Natural killer cell treated with Interleukin-12 subunit alpha and Interleukin-12 subunit beta and Interleukin-15 and Interleukin-18, amount 100 ng/mL, for 72 hours (primary cell): ENCODE results near the gene AFF2. TPM values are rescaled to one million over a fixed set of nuclear protein-coding genes. Genes with fewer than 3 reads are reported as not detected.
"Not testable (repeated sequence)": the region's sequence is repeated elsewhere in the genome, so short reads cannot be mapped to it uniquely, and the experiment has no call there.

ENCODE experiments used
- ATAC-seq, 2 donors: fragments of 150-1000 bp; cut with Tn5 transposase in 1 of 2; sonication (Bioruptor Pico), chemical (Tn5 transposase) in 1 of 2; 2 replicates each; pipeline ENCODE4 v1.10.0; 2021
- DNase-seq: peaks from one replicate; pipeline ENCODE4 v3.0.0; 2022; ENCODE audit warnings: low spot score
- H3K27ac Mint-ChIP-seq, 2 donors: 1 replicate in 1 of 2; 2 replicates in 1 of 2; pipeline ENCODE4 v1.8.0; 2022; ENCODE audit warnings: mixed read lengths in 2 of 2, mild to moderate bottlenecking in 1 of 2, moderate library complexity in 1 of 2
- H3K27me3 Mint-ChIP-seq, 2 donors: 1 replicate in 1 of 2; 2 replicates in 1 of 2; pipeline ENCODE4 v1.8.0; 2022; ENCODE audit warnings: mixed read lengths in 2 of 2
- H3K36me3 Mint-ChIP-seq: one replicate; pipeline ENCODE4 v1.8.0; 2022; ENCODE audit warnings: mixed read lengths
- H3K4me1 Mint-ChIP-seq, 2 donors: 1 replicate in 1 of 2; 2 replicates in 1 of 2; pipeline ENCODE4 v1.8.0; 2022; ENCODE audit warnings: low read depth in 2 of 2, mixed read lengths in 2 of 2, mild to moderate bottlenecking in 1 of 2
- H3K4me3 Mint-ChIP-seq: one replicate; pipeline ENCODE4 v1.8.0; 2022; ENCODE audit warnings: mixed read lengths
- H3K9me3 Mint-ChIP-seq: 2 replicates; pipeline ENCODE4 v1.8.0; 2022; ENCODE audit warnings: mixed read lengths
- total RNA-seq, 2 donors: library from RNA; stranded (reverse); gene quantifications; one replicate each; pipeline ENCODE4 v1.2.3, GENCODE V29; 2022

AFF2 gene
- total RNA-seq, 2 donors from 2014 or later: 1.5 to 5.1 TPM

DNA sequence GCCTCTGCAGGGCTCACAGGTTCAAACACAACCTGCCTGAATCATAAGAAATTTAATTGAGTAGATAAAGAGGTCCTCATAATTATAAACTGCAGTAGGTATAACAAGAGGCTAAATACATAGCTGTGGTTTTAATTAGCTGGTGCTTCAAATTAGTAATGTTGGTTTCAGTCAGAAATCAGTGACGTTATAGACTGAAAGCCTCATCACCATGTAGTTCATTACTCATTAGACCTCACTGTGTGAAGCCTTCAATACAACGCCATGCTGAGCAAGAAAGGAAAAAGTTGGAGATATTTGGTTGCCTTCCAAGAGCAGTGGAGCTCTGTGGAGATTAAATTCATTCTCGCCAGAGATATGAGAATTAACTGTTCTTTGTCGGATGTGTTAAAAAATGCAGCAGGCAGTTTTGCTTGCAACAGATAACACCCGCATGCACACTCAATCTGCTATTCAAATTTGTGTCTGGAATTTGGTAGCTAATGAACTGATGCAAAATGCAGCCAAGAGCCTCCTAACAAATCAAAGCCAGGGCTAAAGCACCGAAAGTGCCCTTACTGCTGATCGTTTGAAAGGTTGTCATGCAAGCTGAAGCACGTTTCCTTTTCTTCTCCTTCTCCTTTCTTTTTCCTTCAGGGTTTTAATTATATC lies 148.9 kb downstream of the AFF2 start:
- Mint-ChIP-seq H3K9me3 (peaks cover 2% of the 10 kb centered on the region), H3K27ac (no peak overlapping the region), H3K36me3 (no peaks in the 10 kb centered on the region), H3K4me1 (no peaks in the 10 kb centered on the region), H3K27me3 (peaks cover 4 to 12% of the 10 kb centered on the region in 2 donors), H3K4me3 (no peak overlapping the region)
- no peak for DNase-seq
- no peak for ATAC-seq

DNA sequence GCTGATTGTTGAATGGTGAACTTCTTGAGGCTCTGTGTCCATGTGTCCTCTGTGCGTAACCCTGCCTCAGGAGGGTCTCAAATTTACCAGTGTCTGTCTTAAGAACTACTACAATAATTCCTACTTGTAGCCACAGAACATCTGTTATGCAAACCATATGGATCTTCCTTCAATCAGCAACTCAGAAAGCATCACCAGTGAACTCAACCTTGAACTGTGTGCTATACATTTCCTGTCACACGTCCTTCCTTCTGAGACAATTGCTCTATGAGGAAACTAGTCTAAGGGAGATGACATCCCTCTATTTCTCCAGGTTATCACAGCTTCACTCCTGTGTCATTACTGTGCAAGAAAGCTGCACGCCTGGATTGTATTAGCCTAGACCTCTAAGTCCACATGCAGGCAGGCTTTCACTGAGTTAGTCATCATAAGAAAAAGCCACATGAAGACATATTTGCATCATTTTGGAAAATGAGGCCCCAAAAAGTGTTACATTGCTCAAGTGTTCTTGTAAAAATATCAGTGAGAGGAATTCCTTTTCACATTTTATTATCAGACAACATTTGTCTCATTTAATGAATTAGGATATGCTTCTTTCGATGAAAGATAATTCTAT lies 157.8 kb downstream of the AFF2 start:
- Mint-ChIP-seq H3K36me3 (no peaks in the 10 kb centered on the region), H3K27ac (no peak overlapping the region), H3K9me3 (peaks cover 4% of the 10 kb centered on the region), H3K4me3 (no peak overlapping the region), H3K4me1 (no peaks in the 10 kb centered on the region), H3K27me3 (peaks cover 6 to 8% of the 10 kb centered on the region in 2 donors)
- ATAC-seq (no peak), DNase-seq (no peak)

DNA sequence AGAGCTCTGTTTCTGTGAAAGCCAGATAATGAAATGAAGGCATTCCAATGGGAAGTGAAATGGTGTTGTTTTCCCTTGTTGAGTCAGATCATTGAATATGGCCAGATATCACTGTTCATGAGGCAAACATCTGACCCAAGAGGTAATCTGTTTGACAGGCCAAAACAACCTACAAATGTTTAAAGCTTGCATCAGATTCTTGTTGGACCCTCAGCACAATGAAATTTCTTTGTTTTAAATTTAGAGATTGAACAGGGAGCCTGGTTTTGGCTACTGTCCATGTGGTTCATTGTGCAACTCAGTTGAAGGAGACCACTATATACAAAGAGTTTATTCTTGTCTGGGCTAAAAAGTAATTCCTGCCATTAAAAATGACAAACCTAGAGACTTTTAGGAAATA lies 159.1 kb downstream of the AFF2 start:
- Mint-ChIP-seq H3K4me3 (no peak overlapping the region), H3K4me1 (no peaks in the 10 kb centered on the region), H3K27me3 (peaks cover under 1 to 6% of the 10 kb centered on the region in 2 donors), H3K27ac (no peak overlapping the region), H3K36me3 (no peaks in the 10 kb centered on the region), H3K9me3 (no peaks in the 10 kb centered on the region)
- ATAC-seq (no peak), DNase-seq (no peak)

DNA sequence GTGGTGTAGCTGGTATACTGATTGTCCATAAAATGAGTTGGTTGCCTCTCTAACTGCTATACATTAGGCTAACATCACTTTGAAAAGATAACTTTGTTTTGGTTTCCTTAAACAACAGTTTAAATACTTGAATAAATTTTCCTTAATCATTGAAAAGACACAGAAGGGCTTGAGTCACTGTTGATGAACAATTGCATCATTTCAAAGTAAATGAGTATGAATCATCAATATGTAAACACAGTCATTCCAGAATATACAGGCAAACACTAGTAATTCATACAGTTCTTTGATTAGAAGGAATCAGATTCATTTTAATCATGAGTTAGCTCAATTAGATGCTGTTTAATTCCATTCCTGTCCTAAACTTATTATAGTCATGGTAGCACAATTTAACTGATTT lies 160.6 kb downstream of the AFF2 start:
- Mint-ChIP-seq H3K36me3 (no peaks in the 10 kb centered on the region), H3K27ac (no peak overlapping the region), H3K4me1 (no peaks in the 10 kb centered on the region), H3K9me3 (no peaks in the 10 kb centered on the region), H3K4me3 (no peak overlapping the region), H3K27me3 (peaks cover 0 to 6% of the 10 kb centered on the region in 2 donors)
- ATAC-seq (no peak), DNase-seq (no peak)

DNA sequence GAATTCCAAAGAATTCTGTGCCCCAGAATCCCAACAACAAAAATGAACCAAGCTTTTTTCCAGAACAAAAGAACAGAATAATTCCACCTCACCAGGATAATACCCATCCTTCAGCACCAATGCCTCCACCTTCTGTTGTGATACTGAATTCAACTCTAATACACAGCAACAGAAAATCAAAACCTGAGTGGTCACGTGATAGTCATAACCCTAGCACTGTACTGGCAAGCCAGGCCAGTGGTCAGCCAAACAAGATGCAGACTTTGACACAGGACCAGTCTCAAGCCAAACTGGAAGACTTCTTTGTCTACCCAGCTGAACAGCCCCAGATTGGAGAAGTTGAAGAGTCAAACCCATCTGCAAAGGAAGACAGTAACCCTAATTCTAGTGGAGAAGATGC lies 161.6 kb downstream of the AFF2 start:
- Mint-ChIP-seq H3K4me1 (no peaks in the 10 kb centered on the region), H3K27ac (no peak overlapping the region)
- DNase-seq: no peak

DNA sequence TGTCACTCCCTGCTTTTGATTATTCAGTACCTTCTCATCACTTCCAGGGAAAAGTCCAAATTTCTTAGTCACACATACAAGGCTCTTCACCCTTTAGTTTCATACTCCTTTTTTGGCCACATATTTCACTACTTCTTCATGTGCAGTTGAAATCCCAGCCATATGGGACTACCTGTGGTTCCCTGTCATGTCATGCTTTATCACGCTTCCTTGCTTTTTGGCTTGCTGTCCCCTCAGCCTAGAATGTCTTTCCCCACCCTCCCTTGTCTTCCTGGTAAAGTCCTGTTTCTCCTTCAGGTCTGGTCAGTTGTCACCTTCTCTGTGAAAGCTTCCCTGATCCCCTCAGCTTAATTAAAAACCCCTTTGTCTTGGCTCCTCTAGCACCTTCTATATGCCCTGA lies 163.8 kb downstream of the AFF2 start:
- H3K27me3 Mint-ChIP-seq: peaks cover 0 to 6% of the 10 kb centered on the region in 2 donors
- ATAC-seq (no peak), DNase-seq (no peak)
- H3K36me3 Mint-ChIP-seq: no peaks in the 10 kb centered on the region
- H3K4me1 Mint-ChIP-seq: no peaks in the 10 kb centered on the region
- no peak overlapping the region for H3K4me3 Mint-ChIP-seq
- no peak overlapping the region for H3K27ac Mint-ChIP-seq
- H3K9me3 Mint-ChIP-seq: peaks cover 7% of the 10 kb centered on the region

More for the DNA sequence above, 161.6 kb downstream of the AFF2 start:
- no peak for ATAC-seq
- peaks cover 0 to 6% of the 10 kb centered on the region in 2 donors for H3K27me3 Mint-ChIP-seq
- H3K9me3 Mint-ChIP-seq: no peaks in the 10 kb centered on the region
- no peaks in the 10 kb centered on the region for H3K36me3 Mint-ChIP-seq
- no peak overlapping the region for H3K4me3 Mint-ChIP-seq

DNA sequence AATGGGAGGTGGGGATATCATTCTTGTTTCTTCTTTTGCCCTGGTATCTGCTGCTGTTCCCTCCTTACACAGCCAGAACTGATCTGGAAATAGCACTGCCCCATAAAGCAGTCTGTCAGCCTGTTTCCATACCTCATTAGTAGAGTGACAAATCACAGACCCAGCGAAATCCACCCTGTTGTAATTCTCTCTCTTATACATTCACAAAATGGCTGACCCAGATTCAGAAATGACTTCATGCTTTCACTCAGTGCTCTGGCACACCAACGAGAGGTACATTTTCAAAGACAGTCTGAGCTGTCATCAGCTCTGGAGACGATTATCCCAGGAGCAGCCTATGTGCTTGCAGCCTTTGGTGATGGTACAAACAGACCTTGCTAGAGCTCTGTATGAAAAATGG lies 164.6 kb downstream of the AFF2 start:
- no peaks in the 10 kb centered on the region for H3K36me3 Mint-ChIP-seq
- no peaks in the 10 kb centered on the region for H3K4me1 Mint-ChIP-seq
- DNase-seq (no peak), ATAC-seq (no peak)
- peaks cover 0 to 6% of the 10 kb centered on the region in 2 donors for H3K27me3 Mint-ChIP-seq
- no peak overlapping the region for H3K27ac Mint-ChIP-seq
- H3K9me3 Mint-ChIP-seq: peaks cover 12% of the 10 kb centered on the region
- no peak overlapping the region for H3K4me3 Mint-ChIP-seq

DNA sequence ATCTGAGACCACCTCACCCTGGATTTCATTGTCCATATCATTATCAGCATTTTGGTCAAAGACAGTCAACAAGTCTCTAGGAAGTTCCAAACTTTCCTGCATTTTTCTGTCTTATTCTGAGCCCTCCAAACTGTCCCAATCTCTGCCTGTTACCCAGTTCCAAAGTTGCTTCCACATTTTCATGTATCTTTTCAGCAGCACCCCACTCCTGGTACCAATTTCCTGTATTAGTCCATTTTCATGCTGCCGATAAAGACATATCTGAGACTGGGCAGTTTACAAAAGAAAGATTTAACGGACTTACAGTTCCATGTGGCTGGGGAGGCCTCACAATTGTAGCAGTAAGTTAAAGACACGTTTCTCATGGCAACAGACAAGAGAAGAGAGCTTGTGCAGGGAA lies 168.8 kb downstream of the AFF2 start:
- H3K9me3 Mint-ChIP-seq: peaks cover 14% of the 10 kb centered on the region
- DNase-seq, H3K4me3 Mint-ChIP-seq, H3K4me1 Mint-ChIP-seq, H3K27me3 Mint-ChIP-seq, H3K27ac Mint-ChIP-seq, ATAC-seq, H3K36me3 Mint-ChIP-seq: not testable (repeated sequence)

DNA sequence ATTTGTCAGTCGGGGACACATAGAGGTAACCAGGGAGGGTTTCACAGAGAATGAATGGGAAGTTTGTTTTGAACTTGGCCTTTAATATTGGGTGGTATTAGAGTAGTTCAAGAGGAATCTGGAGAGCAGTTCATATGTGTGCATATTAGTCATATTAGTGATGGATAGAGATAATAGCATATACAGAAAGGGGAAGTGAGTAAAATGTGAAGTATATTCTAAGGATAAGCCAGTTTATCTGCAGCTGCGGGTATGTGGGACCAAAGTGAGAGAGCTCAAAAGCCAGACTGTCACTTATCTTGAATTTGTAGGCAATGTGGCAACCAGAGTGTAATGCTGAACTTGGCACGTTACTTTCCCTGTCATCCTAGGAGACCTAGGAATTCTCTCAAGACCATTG lies 169.9 kb downstream of the AFF2 start:
- H3K4me1 Mint-ChIP-seq: no peaks in the 10 kb centered on the region

DNA sequence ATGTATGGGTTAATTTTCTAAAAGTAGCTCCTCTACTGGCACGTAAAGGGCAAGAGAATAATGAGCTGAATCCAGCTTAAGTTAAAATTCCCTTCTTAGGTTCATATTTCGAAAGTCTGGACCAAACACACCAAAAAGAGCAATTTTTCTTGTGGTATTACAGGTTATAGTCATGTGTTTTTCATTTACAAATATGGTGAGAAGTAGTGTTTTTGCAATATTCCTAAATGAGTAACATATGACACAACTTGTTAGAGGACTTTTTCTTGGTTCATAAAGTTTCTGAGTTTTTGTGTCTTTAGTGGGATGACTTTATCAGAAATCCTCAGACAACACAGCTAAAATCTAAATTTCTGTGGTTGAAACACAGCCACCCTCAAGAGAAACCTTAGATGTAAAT lies 172.1 kb downstream of the AFF2 start:
- DNase-seq (no peak), ATAC-seq (no peak)
- H3K27me3 Mint-ChIP-seq: peaks cover 0 to 8% of the 10 kb centered on the region in 2 donors
- no peaks in the 10 kb centered on the region for H3K4me1 Mint-ChIP-seq
- H3K4me3 Mint-ChIP-seq: no peak overlapping the region
- H3K27ac Mint-ChIP-seq: no peak overlapping the region
- H3K36me3 Mint-ChIP-seq: no peaks in the 10 kb centered on the region
- peaks cover 11% of the 10 kb centered on the region for H3K9me3 Mint-ChIP-seq

More for the DNA sequence above, 169.9 kb downstream of the AFF2 start:
- Mint-ChIP-seq H3K36me3 (no peaks in the 10 kb centered on the region), H3K9me3 (peaks cover 14% of the 10 kb centered on the region), H3K27me3 (peaks cover 0 to 3% of the 10 kb centered on the region in 2 donors), H3K4me3 (no peak overlapping the region), H3K27ac (no peak overlapping the region)
- DNase-seq: no peak
- no peak for ATAC-seq

DNA sequence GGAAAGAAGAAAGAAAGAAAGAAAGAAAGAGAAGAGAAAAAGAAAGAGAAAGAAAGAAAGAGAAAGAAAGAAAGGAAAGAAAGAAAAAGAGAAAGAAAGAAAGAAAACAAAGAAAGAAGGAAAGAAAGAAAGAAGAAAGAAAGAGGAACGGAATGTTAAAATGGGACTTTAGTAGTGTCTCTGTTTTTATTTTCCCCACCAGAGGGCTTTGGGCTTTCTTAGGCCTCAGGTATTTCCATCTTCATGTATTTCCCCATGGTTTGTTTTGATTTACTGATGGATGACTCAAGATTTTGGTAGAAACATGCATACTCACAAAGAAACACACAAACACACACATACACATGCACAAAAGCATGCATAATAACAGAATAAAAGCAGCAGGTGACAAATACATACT lies 181.2 kb downstream of the AFF2 start:
- ATAC-seq (no peak), DNase-seq (no peak)
- Mint-ChIP-seq H3K4me1 (no peaks in the 10 kb centered on the region), H3K27ac (no peak overlapping the region), H3K36me3 (no peaks in the 10 kb centered on the region), H3K9me3 (no peaks in the 10 kb centered on the region), H3K27me3 (peaks cover 0 to 6% of the 10 kb centered on the region in 2 donors), H3K4me3 (no peak overlapping the region)

DNA sequence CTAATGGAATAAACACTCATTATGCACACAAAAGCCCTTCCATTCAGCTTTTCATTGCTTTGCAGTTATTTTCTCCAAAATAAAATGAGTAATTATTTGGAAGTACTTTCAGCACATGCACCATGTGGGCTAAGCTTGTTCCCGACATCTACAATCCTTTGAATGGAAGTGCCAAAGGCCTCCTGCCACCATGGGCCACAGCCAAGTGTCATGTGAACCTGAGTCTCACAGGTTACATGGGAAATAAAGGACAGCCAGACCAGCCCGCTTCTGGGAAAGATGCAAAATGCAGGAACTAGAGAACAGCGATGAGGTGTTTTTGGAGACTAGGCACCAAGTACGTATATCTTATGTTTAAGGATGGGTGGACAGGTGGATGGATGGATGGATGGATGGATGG lies 181.8 kb downstream of the AFF2 start:
- Mint-ChIP-seq H3K9me3 (no peaks in the 10 kb centered on the region), H3K4me1 (no peaks in the 10 kb centered on the region), H3K4me3 (no peak overlapping the region), H3K27me3 (peaks cover 0 to 3% of the 10 kb centered on the region in 2 donors), H3K36me3 (no peaks in the 10 kb centered on the region), H3K27ac (no peak overlapping the region)
- no peak for DNase-seq
- no peak for ATAC-seq

DNA sequence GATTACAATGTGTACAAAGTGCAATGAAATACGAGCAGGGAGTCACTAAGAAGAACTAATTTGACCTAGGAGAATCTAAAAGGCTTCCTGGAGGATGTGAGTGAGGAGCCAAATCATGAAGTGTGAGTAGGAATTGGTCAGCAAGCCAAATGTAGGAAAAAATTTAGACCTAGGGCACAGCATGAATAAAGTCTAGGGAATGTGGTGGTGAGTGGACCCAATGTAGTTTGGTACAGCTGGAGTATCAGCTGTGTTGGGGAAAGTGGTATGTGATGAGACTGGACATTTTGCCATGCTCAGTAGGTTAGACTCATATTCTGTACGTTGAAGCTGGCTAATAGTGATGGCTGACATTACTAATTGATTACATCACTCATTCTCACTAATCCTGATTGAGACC lies 191.0 kb downstream of the AFF2 start:
- DNase-seq (no peak), ATAC-seq (no peak)
- Mint-ChIP-seq H3K4me1 (no peaks in the 10 kb centered on the region), H3K36me3 (no peaks in the 10 kb centered on the region), H3K27ac (no peak overlapping the region), H3K4me3 (no peak overlapping the region), H3K27me3 (peaks cover 0 to 3% of the 10 kb centered on the region in 2 donors), H3K9me3 (no peaks in the 10 kb centered on the region)

DNA sequence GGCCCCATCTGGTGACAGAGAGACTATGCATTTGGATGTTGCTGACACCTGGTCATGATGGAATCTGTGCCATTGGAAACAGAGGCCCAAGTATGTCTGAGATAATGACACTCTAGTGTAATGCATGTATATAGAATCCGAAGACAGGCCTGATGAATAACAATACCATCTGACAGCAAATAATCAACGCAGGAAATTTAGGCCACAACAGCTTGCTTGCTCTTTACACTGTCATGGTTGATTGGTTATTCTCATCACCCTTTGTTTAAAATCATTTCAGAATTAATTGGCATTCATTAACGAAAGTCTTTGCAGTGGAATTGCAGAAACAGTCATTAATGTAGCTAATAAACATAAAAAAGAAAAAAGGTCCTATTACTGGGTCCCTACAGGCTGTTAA lies 194.8 kb downstream of the AFF2 start:
- Mint-ChIP-seq H3K27ac (no peak overlapping the region), H3K27me3 (no peaks in the 10 kb centered on the region), H3K4me3 (no peak overlapping the region), H3K9me3 (no peaks in the 10 kb centered on the region), H3K4me1 (no peaks in the 10 kb centered on the region), H3K36me3 (no peaks in the 10 kb centered on the region)
- DNase-seq (no peak), ATAC-seq (no peak)

DNA sequence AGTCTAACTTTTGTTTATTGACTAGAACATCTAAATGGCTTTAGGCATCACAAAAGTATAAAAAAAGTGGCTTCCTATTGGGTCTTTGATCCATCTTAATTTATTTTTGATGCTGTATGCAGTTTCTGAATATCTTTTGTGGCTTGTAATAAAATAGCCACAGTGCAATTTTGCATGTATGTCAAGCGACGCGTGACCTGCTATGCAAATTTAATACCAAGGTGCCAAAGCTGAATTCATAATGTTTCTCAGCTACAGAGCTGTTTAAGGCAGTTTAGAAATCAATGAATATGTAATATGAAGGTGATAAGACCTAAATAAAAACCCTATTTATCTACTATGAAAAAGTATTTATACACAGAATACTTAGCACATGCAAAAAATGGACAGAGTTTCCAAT lies 197.8 kb downstream of the AFF2 start:
- H3K27ac Mint-ChIP-seq: no peak overlapping the region
- no peak overlapping the region for H3K4me3 Mint-ChIP-seq
- H3K4me1 Mint-ChIP-seq: no peaks in the 10 kb centered on the region
- no peaks in the 10 kb centered on the region for H3K36me3 Mint-ChIP-seq
- H3K9me3 Mint-ChIP-seq: no peaks in the 10 kb centered on the region
- no peak for ATAC-seq
- no peaks in the 10 kb centered on the region for H3K27me3 Mint-ChIP-seq
- DNase-seq: no peak
